Spinal cord (tissue), 10 donors: ENCODE data around the gene CLASP1. TPM values are rescaled to one million over a fixed set of nuclear protein-coding genes. Genes with fewer than 3 reads are reported as not detected.
A peak's percentile ranks its signal among the peaks of the same experiment; 100 is the strongest.

ENCODE experiments used
- DNase-seq, 6 donors: peaks; one replicate each; pipeline versions ENCODE4 v3.0.0 to v3.0.0-alpha.2; 2013 to 2015; ENCODE audit warnings: low spot score in 6 of 6, low read depth in 4 of 6
- H3K27ac ChIP-seq: one replicate; pipeline ENCODE4 v1.5.1; 2013; ENCODE audit warnings: low read depth, low read length, control low read depth
- H3K27me3 ChIP-seq: one replicate; pipeline ENCODE4 v1.6.1; 2013; ENCODE audit warnings: low read length; ENCODE audit not compliant: control insufficient read depth, insufficient read depth
- H3K36me3 ChIP-seq: one replicate; pipeline ENCODE4 v1.6.1; 2013; ENCODE audit warnings: low read length; ENCODE audit not compliant: control insufficient read depth, insufficient read depth
- H3K4me1 ChIP-seq: one replicate; pipeline ENCODE4 v1.6.1; 2013; ENCODE audit warnings: low read length; ENCODE audit not compliant: control insufficient read depth, insufficient read depth
- H3K4me3 ChIP-seq: one replicate; pipeline ENCODE4 v1.5.1; 2013; ENCODE audit warnings: low read depth, low read length, control low read depth
- H3K9me3 ChIP-seq: one replicate; pipeline ENCODE4 v1.6.1; 2013; ENCODE audit warnings: low read length; ENCODE audit not compliant: control insufficient read depth, insufficient read depth
- WGBS: methylation state at CpG from one replicate; pipeline ENCODE4 v1.1.5; 2013; ENCODE audit warnings: missing lambda C conversion rate; ENCODE audit not compliant: insufficient coverage; 5-methylcytosine and 5-hydroxymethylcytosine counted together
- polyA plus RNA-seq, 2 donors: library from polyadenylated mRNA; unstranded; fragments of 120-200 nt; gene quantifications; one replicate each; pipeline ENCODE4 v1.2.1, GENCODE V29; 2013; ENCODE audit not compliant: insufficient read length in 2 of 2
- total RNA-seq, 2 donors: library from RNA; depleted of rRNA in 1 of 2; stranded (reverse); fragments of 120-200 nt in 1 of 2; fragments of >200 nt in 1 of 2; gene quantifications; one replicate each; pipeline versions ENCODE4 v1.2.3 to v1.2.4, GENCODE V29; 2013 to 2014
- donor health status: healthy.

The CLASP1 gene
- total and polyA plus RNA-seq, 4 donors: 51.7 to 98.2 (median 62.8) TPM

- Histone ChIP-seq H3K27ac (no peak overlapping the region), H3K27me3 (no peaks in the 10 kb centered on the region), H3K4me3 (no peak overlapping the region), H3K9me3 (no peaks in the 10 kb centered on the region), H3K4me1 (no peaks in the 10 kb centered on the region), H3K36me3 (no peaks in the 10 kb centered on the region)
- WGBS: 98% methylated on average over 3 of the region's 3 CpGs
- no peak for DNase-seq
Observed at GRCh38 chr2:121591199-121591598, 58.1 kb downstream of the CLASP1 start.

GRCh38 chr2:121588357-121588756 lies 60.9 kb downstream of the CLASP1 start:
- no peak overlapping the region for H3K4me3 ChIP-seq
- H3K27me3 ChIP-seq: no peaks in the 10 kb centered on the region
- no CpG with 5 or more reads among the region's 1 CpG for WGBS
- no peaks in the 10 kb centered on the region for H3K36me3 ChIP-seq
- H3K4me1 ChIP-seq: no peaks in the 10 kb centered on the region
- no peak overlapping the region for H3K27ac ChIP-seq
- DNase-seq: no peak
- no peaks in the 10 kb centered on the region for H3K9me3 ChIP-seq

- Histone ChIP-seq H3K4me3 (no peak overlapping the region), H3K27me3 (no peaks in the 10 kb centered on the region), H3K9me3 (no peaks in the 10 kb centered on the region), H3K27ac (no peak overlapping the region), H3K4me1 (peaks cover 4% of the 10 kb centered on the region), H3K36me3 (no peaks in the 10 kb centered on the region)
- 100% methylated on average over 1 of the region's 4 CpGs for WGBS
- no peak for DNase-seq
Observed at GRCh38 chr2:121587131-121587530, 62.1 kb downstream of the CLASP1 start.

- H3K27ac ChIP-seq: no peak overlapping the region
- H3K4me3 ChIP-seq: no peak overlapping the region
- DNase-seq: no peak
- no peaks in the 10 kb centered on the region for H3K27me3 ChIP-seq
- H3K9me3 ChIP-seq: no peaks in the 10 kb centered on the region
- peaks cover 4% of the 10 kb centered on the region for H3K4me1 ChIP-seq
- WGBS: no CpG with 5 or more reads among the region's 4 CpGs
- H3K36me3 ChIP-seq: no peaks in the 10 kb centered on the region
Observed at GRCh38 chr2:121584741-121585140, 64.5 kb downstream of the CLASP1 start.

GRCh38 chr2:121583555-121583954 lies 65.7 kb downstream of the CLASP1 start:
- Histone ChIP-seq H3K4me3 (no peak overlapping the region), H3K36me3 (no peaks in the 10 kb centered on the region), H3K27ac (no peak overlapping the region), H3K27me3 (no peaks in the 10 kb centered on the region), H3K4me1 (peaks cover 4% of the 10 kb centered on the region), H3K9me3 (no peaks in the 10 kb centered on the region)
- DNase-seq: no peak
- WGBS: 94% methylated on average over 2 of the region's 3 CpGs

GRCh38 chr2:121582272-121582671 lies 67.0 kb downstream of the CLASP1 start:
- H3K36me3 ChIP-seq: no peaks in the 10 kb centered on the region
- H3K4me1 ChIP-seq: peaks cover 4% of the 10 kb centered on the region
- DNase-seq: no peak
- no peak overlapping the region for H3K27ac ChIP-seq
- no peak overlapping the region for H3K4me3 ChIP-seq
- H3K9me3 ChIP-seq: no peaks in the 10 kb centered on the region
- H3K27me3 ChIP-seq: no peaks in the 10 kb centered on the region

- Histone ChIP-seq H3K4me1 (peaks cover 4% of the 10 kb centered on the region), H3K27ac (no peak overlapping the region), H3K9me3 (no peaks in the 10 kb centered on the region), H3K27me3 (no peaks in the 10 kb centered on the region), H3K4me3 (no peak overlapping the region), H3K36me3 (no peaks in the 10 kb centered on the region)
- peak in 2 of 6 donors; percentile 56 to 67 for DNase-seq
- WGBS: 67% methylated on average over 1 of the region's 3 CpGs
Observed at GRCh38 chr2:121579309-121579708, 70.0 kb downstream of the CLASP1 start.

GRCh38 chr2:121577381-121577780 lies 71.9 kb downstream of the CLASP1 start:
- Histone ChIP-seq H3K27ac (no peak overlapping the region), H3K9me3 (no peaks in the 10 kb centered on the region), H3K27me3 (no peaks in the 10 kb centered on the region), H3K4me1 (no peaks in the 10 kb centered on the region), H3K4me3 (no peak overlapping the region), H3K36me3 (no peaks in the 10 kb centered on the region)
- WGBS: no CpG with 5 or more reads among the region's 1 CpG
- DNase-seq: no peak

- WGBS: 100% methylated on average over 1 of the region's 1 CpG
- no peak overlapping the region for H3K27ac ChIP-seq
- no peaks in the 10 kb centered on the region for H3K9me3 ChIP-seq
- H3K36me3 ChIP-seq: no peaks in the 10 kb centered on the region
- H3K4me1 ChIP-seq: no peaks in the 10 kb centered on the region
- no peaks in the 10 kb centered on the region for H3K27me3 ChIP-seq
- DNase-seq: no peak
- H3K4me3 ChIP-seq: no peak overlapping the region
Observed at GRCh38 chr2:121576263-121576662, 73.0 kb downstream of the CLASP1 start.

GRCh38 chr2:121575800-121576199 lies 73.5 kb downstream of the CLASP1 start:
- Histone ChIP-seq H3K36me3 (no peaks in the 10 kb centered on the region), H3K9me3 (no peaks in the 10 kb centered on the region), H3K4me1 (peaks cover 2% of the 10 kb centered on the region), H3K27me3 (no peaks in the 10 kb centered on the region), H3K27ac (no peak overlapping the region), H3K4me3 (no peak overlapping the region)
- no peak for DNase-seq
- WGBS: no CpG with 5 or more reads among the region's 3 CpGs
